HG03060 (cell line): Measurements from ENCODE around the gene RHEB.

ENCODE experiments used
- ATAC-seq: cut with Tn5 transposase; IDR thresholded peaks from one replicate; pipeline ENCODE4 v1.9.1; 2021; ENCODE audit warnings: low read depth, moderate number of reproducible peaks; ENCODE audit not compliant: unreplicated experiment

The RHEB gene, protein sequence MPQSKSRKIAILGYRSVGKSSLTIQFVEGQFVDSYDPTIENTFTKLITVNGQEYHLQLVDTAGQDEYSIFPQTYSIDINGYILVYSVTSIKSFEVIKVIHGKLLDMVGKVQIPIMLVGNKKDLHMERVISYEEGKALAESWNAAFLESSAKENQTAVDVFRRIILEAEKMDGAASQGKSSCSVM

DNA sequence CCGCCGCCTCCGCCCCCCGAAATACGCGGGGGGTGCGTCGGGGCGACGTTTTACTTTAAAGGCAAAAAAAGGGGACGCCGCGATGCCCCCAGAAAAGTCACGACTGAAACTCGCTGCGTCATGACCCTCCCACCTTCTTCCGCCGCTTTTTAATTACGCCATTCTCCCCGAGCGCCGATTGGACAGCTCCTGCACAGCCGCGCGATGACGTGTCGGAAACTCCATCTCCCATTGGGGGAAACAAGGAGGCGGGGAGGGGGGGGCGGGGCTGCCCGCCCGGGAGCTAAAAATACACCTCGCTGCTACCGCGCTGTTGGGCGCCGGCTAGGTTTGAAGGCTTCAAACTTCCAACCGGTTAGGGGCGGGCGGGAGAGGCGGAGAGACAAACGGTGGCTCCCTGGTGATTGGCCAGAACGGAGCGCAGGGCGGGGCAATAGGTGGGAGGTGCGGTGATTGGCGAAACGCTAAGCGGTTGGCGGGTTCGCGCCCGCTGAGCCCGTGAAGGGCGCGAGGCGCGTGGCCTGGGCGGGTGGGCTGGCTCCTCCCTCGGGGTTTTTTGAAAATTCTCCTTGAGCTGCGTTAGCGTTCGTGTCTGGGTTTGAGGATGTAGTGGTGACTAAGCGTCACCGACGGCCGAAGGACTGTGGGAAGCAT is at the start of gene RHEB:
TSS of gene RHEB (minus strand) at position 131 of the 654 bp plus-strand sequence. CDS start 384 bp downstream, outside the sequence.
- peak; percentile 65 for ATAC-seq

DNA sequence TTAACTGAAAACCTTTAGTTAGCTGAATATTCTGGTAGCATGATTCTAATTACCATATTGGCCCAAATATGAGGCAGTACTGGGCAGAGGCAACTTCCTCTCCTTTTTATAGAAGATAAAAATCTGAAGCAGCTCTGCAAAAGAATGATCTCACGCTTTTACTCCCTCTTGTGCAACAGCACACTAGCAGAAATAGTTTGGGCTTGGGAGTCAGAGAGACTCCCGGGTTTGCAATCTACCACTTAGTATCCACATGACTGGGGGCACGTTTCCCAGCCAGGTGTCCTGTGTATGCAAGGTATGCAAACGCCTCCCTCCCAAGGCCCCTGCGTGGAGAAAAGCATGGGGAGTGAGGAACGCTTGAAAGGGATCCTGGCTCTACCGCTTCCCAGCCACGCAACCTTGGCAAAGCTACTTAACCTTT is 47.2 kb upstream of the RHEB start:
- no peak for ATAC-seq

DNA sequence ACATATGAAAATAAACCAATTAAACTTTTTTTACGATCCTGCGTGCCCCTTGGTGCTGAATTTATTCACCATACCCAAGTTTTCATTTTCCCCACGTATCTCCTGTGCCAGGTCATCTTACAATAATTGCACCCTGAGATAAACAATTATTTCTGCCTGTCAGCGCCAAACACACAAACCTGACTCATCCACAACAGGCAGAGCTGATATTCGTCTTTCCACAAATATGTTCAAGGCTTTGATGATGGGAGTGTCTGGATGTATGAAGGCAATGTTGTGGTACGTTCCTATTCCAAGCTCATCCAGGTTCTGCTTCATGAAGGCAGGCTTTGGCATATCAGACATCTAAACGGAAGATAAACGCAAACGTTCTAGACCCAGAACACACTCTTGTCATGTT is 45.8 kb upstream of the RHEB start:
- no peak for ATAC-seq

DNA sequence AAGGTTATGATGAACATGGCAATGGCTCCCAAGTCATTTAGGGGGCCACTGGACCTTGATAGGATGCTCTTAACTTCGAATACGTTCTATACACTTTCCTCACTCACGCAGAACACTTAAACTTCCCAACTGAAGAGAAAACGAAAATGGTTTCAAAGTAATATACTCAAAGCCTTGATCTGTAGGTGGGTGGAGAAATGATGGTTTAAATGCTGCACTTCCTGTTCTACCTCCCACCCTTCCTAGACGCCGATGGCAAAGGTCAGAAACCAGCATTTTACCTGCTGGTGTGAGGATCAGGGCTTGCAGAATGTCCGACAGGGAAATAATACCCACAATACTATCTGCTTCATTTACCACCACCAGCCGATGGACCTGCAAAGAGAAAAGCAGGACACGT is 40.5 kb upstream of the RHEB start:
- no peak for ATAC-seq

DNA sequence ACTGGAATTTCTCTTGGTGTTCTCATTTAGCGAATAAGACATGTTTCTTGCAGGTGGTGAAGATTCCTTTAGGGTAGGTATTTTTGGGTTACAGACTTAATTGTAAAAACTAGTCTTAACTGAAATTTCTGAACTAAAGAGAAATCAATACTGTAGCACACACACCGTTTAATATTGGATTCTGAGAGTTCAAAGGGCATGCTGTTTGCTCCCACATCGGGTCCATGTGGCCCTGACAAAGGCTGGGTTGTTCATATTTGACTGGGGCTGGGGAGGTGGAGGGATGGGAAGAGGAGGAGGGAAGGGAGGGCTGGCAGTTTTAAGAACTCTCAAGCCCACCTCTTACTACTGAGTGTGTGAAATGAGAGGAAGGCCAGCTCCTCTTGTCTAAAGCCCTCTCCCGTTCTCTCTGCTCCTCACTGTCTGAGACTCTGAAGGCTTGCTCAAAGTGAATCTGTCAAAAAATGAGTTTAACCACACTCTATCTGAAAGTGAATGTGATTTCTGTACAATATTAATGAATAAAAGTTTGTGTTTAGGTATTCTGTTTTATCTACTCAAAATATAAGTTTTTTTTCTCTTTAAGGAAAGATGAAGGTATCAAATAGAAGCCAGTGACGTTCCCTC is 40.0 kb upstream of the RHEB start:
- no peak for ATAC-seq

DNA sequence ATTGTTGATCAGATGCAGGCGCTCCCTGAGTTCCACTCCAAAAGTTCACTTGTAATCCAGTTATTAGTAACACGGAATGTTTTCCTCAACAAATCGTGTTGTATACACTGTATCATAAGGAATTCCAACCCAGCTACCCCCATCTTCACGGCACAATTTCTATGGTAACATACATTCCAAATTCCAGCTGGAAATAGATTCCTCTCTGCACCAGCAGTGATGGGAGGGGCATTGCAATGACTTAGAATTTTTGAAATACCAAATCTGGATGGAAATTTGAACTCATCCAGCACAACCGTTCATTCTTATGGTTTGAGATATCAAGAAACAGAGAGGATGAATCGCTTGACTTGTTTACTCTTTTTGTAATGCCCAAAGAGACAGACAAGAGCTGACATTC is 38.9 kb upstream of the RHEB start:
- no peak for ATAC-seq

DNA sequence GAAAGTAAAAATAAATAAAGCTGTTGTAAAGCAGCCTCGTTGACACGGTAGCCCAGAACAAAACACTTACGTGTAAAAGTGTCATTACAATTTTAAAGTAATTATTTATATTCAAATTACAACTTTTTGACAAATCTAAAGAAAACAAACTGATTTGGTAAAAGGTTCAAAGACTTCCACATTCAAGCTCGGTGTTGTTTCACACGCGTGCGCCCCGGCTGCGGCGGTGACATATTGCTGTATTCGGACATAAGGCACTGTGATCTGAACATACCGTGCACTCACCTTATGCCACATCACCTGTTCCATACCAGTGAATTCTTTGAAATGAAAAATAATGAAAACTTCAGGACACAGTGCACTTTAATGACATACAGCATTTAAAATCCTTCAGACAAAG is 36.9 kb upstream of the RHEB start:
- ATAC-seq, result no peak

DNA sequence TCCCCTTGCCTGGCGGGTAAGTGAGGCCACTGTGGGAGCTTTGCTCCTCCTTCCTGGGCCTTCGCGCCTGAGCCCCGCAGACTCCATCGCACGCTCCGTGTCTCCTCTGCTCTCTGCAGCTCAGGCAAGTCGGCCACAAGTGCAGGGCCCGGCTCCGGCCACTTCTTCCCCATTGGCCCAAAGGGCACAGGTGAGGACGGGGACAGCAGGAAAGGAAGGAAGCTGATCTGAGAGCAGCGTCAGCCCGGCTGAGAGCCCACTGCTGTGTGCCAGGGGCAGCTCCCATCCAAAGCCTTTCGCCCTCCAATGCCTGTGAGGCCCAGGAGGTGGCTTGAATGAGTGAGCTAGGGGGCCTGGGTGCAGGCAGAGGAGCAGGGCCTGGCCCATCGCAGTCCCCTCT is 33.7 kb upstream of the RHEB start:
- ATAC-seq, result no peak

DNA sequence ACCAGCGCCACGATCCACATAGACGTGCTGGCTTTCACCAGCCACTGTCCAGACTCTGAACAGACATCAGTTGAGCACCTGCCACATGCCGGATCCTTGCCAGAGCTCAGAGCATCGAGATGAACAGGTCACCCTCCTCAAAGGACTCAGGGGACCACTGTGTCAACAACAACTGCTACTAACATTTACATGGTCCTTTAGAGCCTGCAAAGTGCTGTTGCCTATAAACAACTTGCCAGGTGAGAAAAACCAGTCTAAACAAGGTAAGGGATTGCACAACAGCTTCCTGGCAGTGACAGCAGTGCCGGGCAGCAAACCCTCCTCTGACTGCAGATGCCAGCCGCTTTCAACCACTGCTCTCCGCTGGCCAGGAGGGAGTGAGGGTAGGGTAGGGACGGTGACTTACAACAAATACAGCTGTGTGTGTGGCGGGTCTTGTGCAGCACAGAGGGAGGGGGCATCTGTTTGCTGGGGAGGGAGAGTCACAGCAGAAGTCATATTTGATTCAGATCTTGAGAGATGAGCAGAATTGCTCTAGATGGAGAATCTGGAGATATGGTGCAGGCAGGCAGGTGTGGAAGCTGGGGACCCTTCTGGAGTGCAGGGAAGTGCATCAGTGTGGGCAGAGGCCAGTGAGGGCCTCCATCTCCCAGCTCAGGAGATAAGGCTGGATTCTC is 32.8 kb upstream of the RHEB start:
- no peak for ATAC-seq

DNA sequence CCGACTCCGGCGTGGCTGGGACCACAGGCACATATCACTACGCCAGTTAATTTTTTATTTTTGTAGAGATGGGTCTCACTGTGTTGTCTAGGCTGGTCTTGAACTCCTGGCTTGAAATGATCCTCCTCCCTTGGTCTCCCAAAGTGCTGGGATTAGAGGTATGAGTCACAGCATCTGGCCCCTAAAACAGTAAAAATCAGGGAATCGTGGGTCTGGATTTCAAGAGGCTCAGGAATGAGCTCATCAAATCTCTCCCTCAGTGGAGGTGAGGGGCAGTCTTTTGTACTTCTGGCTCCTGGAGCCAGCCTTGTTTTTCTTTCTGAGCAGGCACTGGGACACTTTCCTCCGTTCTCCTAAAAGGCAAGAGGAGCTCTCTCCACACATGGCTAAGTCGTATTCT is 32.1 kb upstream of the RHEB start:
- ATAC-seq, result no peak

DNA sequence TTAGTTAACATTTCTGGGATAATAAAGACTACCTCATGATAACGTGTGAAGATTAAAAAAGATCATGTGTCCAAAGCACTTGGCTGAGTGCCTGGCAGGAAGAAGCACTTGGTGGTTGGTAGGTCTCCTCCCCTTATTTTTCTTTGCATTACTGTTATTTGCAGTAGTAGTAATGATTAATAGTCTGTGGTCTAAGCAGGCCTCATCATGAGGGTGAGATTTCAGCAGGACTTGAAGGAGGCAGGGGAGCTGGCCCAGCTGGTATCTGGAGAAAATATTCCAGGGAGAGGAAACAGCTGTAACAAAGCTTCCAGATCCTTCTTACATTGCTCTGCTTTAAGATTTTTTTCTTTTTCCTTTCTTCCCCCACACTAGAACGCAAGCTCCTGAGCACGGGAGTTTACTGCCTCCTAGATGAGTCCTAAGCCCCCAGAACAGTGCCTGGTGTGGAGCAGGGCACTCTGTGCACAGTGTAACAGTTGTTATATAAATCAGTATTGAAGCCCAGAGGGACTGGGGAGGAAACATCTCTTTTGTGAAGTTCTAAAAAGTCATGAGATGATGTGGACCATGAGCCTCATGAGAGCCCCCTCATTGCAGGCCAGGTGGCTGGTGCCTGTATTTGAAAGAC is 31.1 kb upstream of the RHEB start:
- ATAC-seq, result no peak

DNA sequence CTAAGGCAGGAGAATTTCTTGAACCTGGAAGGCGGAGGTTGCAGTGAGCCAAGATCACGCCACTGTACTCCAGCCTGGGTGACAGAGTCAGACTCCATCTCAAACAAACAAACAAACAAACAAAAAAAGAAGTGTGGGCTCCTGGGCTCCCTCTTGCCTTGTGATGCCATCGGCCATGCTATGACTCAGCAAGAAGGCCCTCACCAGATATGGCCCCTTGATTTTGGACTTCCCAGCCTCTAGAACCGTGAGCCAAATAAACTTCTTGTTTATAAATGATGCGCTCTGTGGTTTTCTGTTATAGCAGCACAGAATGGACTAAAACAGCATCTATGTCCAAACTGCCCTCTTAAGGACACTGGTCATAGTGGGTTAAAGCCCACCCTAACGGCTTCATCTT is 29.9 kb upstream of the RHEB start:
- ATAC-seq, result no peak

DNA sequence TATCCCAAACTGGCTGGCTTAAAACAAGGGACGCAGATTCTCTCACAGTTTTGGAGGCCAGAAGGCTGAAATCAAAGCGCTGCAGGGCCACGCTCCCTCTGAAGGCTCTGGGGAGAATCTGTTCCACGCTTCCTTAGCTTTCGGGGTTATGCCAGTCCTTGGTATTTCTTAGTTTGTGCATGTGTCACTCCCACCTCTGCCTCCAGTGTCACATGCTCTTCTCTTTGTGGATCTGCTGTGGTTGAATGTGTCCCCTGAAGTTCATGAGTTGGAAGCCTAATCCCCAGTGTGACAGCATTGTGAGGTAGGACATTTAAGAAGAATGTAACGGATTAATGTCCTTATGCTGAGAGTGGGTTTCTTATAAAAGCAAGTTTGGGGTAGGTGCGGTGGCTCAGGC is 29.4 kb upstream of the RHEB start:
- no peak for ATAC-seq

DNA sequence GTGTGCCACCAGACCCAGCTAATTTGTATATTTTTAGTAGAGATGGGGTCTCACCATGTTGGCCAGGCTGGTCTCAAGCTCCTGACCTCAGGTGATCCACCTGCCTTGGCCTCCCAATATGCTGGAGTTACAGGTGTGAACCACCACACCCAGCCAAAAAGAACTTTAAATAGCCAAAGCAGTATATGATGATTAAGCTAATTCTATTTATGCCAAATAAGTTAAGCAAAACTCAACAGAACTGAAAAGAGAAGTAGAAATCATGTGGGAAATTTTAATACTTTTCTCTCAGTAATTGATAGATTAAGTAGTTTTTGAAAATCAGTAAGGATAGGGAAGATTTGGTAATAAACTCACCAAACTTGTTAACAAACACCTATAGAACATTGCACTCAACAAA is 24.5 kb upstream of the RHEB start:
- no peak for ATAC-seq

DNA sequence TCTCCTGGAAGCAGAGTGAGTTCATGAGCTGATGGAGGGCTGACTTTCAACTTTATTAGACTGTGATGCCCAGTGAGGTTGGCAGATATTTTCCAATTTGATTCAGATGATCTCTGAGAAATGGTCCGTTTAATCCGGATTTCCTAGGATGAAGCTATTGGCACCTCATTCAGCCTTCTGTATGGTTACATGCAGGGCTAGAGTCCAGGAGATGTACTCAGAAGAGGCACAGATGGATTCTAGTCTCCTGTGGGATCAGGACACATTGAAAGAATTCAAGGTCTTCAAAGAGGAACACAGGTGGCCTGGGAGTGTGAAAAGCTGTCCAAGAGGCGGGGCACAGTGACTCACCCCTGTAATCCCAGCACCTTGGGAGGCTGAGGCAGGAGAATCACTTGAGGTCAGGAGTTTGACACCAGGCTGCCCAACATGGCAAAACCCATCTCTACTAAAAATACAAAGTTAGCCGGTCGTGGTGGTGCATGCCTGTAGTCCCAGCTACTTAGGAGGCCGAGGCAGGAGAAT is 23.0 kb upstream of the RHEB start:
- ATAC-seq, result no peak

DNA sequence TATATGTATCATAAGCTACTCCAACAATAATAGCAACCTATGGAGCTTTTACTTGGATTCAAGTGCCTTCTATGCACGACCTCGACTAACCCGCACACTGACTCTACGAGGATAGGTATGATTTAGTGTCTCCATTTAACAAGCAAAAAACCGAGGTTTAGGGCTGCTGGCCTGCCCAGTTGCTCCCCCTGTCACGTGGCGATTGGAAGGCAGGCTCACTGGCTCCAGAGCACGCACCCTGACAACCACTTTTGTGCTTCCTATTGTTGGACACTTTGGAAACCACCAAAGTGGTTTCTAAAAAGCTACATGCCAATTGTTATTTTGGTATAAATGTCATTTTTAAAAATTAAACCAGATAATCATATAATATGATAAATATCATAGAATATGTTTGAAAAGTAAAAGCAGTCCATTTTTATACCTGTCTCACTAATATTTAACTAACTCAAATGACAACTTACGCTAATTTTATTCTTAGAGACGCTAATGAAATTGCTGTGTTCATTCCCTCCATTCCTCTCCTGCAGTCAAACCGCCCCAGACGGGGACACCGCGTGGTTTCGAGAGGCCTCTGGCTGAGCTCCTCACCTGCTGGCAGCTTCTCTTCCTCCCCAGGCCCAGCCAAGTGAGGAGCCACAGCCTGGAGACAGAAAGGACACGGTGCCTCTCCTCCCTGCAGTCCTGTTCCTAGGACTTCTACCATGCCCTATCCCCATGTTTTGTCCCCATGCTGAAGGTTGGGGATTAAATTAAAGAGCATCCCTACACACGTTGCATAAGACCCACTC is 22.2 kb upstream of the RHEB start:
- no peak for ATAC-seq

DNA sequence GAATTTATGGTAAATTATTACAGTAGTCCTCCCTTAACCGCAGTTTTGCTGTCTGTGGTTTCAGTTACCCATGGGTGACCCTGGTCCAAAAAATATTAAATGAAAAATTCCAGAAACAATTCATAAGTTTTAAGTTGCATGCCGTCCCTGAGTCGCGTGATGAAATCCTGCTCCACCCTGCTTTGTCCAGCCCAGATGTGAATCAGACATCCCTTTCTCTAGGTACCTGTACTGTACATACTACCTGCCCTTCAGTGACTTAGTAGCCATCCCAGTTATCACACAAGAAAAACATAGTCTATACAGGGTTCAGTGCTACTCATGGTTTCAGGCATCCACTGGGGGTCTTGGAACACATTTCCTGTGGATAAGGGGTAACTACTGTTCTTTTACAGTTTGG is 20.5 kb upstream of the RHEB start:
- ATAC-seq, result no peak

DNA sequence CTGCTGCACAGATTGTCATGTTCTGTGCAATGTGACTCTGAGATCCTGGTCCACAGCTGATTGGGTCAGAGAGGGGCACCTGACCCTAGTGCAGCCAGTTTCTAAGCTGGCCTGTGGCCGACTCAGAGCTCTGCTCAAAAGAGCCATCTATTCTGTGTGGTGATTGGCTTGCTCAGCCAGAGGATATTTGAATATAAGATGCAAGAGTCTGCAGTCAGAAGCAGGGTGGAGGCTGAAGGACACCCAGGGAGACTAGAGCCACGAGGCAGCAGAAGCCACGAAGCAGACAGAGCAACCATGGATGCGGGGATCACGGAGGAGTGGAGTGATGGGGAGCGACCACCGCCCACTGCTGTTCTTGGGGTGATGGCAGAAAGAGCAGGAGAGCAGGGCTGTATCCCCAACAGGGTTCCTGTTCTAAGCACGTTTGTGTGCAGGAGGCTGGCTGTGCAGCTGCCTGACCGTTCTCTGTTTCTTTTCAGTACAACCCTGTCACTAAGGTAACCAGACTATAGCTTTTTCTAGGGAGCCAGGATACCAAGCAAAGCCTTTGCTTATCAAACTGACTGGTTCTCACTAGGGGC is 19.5 kb upstream of the RHEB start:
- ATAC-seq, result peak; percentile 39

DNA sequence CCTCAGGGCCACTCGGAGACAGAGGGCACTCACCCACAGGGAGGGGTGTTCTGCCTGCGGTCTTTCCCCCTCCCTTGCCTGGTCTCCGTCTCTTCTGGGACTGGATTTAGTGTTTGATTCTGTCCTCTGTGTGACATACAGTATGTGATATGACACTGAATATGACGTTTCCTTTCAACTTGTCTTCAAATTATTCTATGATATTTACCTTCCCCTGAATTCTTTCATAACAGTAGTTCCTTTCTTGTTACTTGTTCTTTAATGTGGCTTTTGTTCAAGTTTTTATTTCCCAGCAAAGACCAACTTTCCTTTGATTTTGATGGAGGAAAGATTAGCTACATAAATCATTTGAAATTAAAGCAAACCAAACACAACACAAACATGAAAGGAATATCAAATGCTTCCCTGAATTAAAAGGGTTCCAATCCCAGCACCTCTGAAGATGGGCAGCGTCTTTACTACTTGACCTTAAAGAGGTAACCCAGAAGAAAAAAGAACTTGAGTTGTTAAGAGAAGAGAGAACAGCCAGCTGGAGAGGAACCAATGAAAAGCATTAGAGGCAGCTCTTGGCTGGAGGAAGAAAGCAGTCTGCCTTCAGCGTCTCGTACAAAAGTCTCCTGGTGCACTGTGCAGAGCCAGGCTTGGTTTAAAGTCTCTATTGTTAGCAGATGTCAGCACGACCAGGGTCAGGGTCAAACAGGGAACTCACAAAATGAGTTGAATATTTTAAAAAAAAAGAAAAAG is 18.3 kb upstream of the RHEB start:
- ATAC-seq, result no peak
